HepG2 (cell line): ENCODE measurements around the gene ERLIN1. TPM values are rescaled to one million over a fixed set of nuclear protein-coding genes. Genes with fewer than 3 reads are reported as not detected.

Experiments used
- FOXO1 ChIP-seq: sonication (generic); formaldehyde crosslinking; IDR thresholded peaks from 2 replicates; pipeline ENCODE4 v1.4.0; 2020; ENCODE audit warnings: missing genetic modification reagents
- GTF2F1 ChIP-seq: fragments of 150-350 bp; IDR thresholded peaks from 2 replicates; pipeline ENCODE4 v1.6.1; 2014; ENCODE audit warnings: low read length
- POLR2A ChIP-seq, 2 experiments: IDR thresholded peaks; 2 replicates each; pipeline ENCODE4 v1.6.1; 2011; ENCODE audit warnings: low read depth in 2 of 2, low read length in 2 of 2, mild to moderate bottlenecking in 1 of 2, moderate library complexity in 1 of 2; ENCODE audit not compliant: insufficient read depth in 1 of 2
- POLR2AphosphoS5 ChIP-seq: IDR thresholded peaks from 2 replicates; pipeline ENCODE4 v1.6.1; 2012; ENCODE audit warnings: low read depth, low read length
- PPARG ChIP-seq: conservative IDR thresholded peaks from 2 replicates; pipeline ENCODE4 v1.6.1; 2016; ENCODE audit warnings: missing biosample characterization, missing genetic modification reagents
- RAD21 ChIP-seq: fragments of 450-650 bp; formaldehyde crosslinking; IDR thresholded peaks from 2 replicates; pipeline ENCODE4 v1.5.0; 2020; ENCODE audit warnings: mild to moderate bottlenecking
- SMARCE1 ChIP-seq: fragments of 450-650 bp; IDR thresholded peaks from 2 replicates; pipeline ENCODE4 v1.6.1; 2017; ENCODE audit warnings: borderline replicate concordance
- U2AF2 ChIP-seq: fragments of 200-400 bp; formaldehyde crosslinking; IDR thresholded peaks from 2 replicates; pipeline ENCODE4 v1.6.1; 2017; ENCODE audit warnings: low read depth, mild to moderate bottlenecking, low read length
- ZBTB1 ChIP-seq: sonication (generic); formaldehyde crosslinking; IDR thresholded peaks from 2 replicates; pipeline ENCODE4 v1.4.0; 2020; ENCODE audit warnings: missing genetic modification reagents, borderline replicate concordance
- ZBTB3 ChIP-seq: sonication (generic); formaldehyde crosslinking; IDR thresholded peaks from 2 replicates; pipeline ENCODE4 v1.4.0; 2020; ENCODE audit warnings: low read depth, mild to moderate bottlenecking, moderate library complexity, missing genetic modification reagents, borderline replicate concordance
- ZFP62 ChIP-seq: sonication (generic); formaldehyde crosslinking; IDR thresholded peaks from 2 replicates; pipeline ENCODE4 v1.4.0; 2020; ENCODE audit warnings: missing genetic modification reagents
- ZNF121 ChIP-seq: sonication (generic); formaldehyde crosslinking; IDR thresholded peaks from 2 replicates; pipeline ENCODE4 v1.5.0; 2020; ENCODE audit warnings: mild to moderate bottlenecking, missing genetic modification reagents
- ZNF326 ChIP-seq: sonication (generic); formaldehyde crosslinking; IDR thresholded peaks from 2 replicates; pipeline ENCODE4 v1.4.0; 2020; ENCODE audit warnings: missing genetic modification reagents, borderline replicate concordance
- ZNF558 ChIP-seq: sonication (generic); formaldehyde crosslinking; IDR thresholded peaks from 2 replicates; pipeline ENCODE4 v1.9.0; 2022; ENCODE audit warnings: mild to moderate bottlenecking, missing genetic modification reagents, borderline replicate concordance
- ZNF564 ChIP-seq: sonication (generic); formaldehyde crosslinking; IDR thresholded peaks from 2 replicates; pipeline ENCODE4 v1.8.1; 2023; ENCODE audit warnings: mild to moderate bottlenecking, missing genetic modification reagents
- ZNF841 ChIP-seq: sonication (generic); formaldehyde crosslinking; IDR thresholded peaks from 2 replicates; pipeline ENCODE4 v1.8.1; 2023; ENCODE audit warnings: missing genetic modification reagents, borderline replicate concordance
- ZUFSP ChIP-seq: sonication (generic); formaldehyde crosslinking; IDR thresholded peaks from 2 replicates; pipeline ENCODE4 v1.9.0; 2021; ENCODE audit warnings: missing genetic modification reagents, mild to moderate bottlenecking, borderline replicate concordance
- polyA plus RNA-seq, 8 experiments: library from polyadenylated mRNA; depleted of rRNA in 3 of 8; stranded (reverse) in 7 of 8; unstranded in 1 of 8; fragments of >200 nt; fragmentation: Illumina TruSeq in 4 of 8; extraction: Trizol in 4 of 8; gene quantifications; 2 replicates each; pipeline versions ENCODE4 v1.2.1 to v1.2.3, GENCODE V29; 2011 to 2016; ENCODE audit warnings: low read depth in 4 of 8, missing spikeins in 1 of 8, mixed read lengths in 1 of 8; ENCODE audit not compliant: insufficient read depth in 1 of 8
- total RNA-seq, 5 experiments: library from RNA; depleted of rRNA; stranded (reverse); fragments of >200 nt; fragmentation: Illumina TruSeq; extraction: Trizol; gene quantifications; 2 replicates each; pipeline ENCODE4 v1.2.3, GENCODE V29; 2016; ENCODE audit warnings: low read depth in 1 of 5
- TF ChIP-seq, protein P1 (sequence below): sonication (generic); formaldehyde crosslinking; IDR thresholded peaks from 2 replicates; pipeline ENCODE4 v1.5.0; 2020; ENCODE audit warnings: mild to moderate bottlenecking, missing genetic modification reagents, borderline replicate concordance
- TF ChIP-seq, protein P2 (sequence below): sonication (generic); formaldehyde crosslinking; IDR thresholded peaks from 2 replicates; pipeline ENCODE4 v1.8.1; 2023; ENCODE audit warnings: missing genetic modification reagents, mild to moderate bottlenecking, borderline replicate concordance

ERLIN1 gene
- total and polyA plus RNA-seq, 2 of the 13 experiments (the other 11 are each of a cell fraction or from before 2014, with no cell fraction given), result 56.8 to 69.3 TPM

- TF ChIP-seq POLR2AphosphoS5 (peak; percentile 88), GTF2F1 (no peak), ZBTB3 (CRISPR knock-in tag) (peak; percentile 83; the same call in 1 of the 2 replicates), RAD21 (CRISPR knock-in tag) (no peak; the same call in 1 of the 2 replicates), PPARG (CRISPR knock-in tag) (peak; percentile 66; the same call in 1 of the 2 replicates), ZBTB1 (CRISPR knock-in tag) (no peak), SMARCE1 (no peak), ZNF841 (CRISPR knock-in tag) (peak; percentile 94; the same call in 1 of the 2 replicates), ZNF326 (CRISPR knock-in tag) (no peak), U2AF2 (0 out of 2 replicates have a peak, but pooled peaks have one; percentile 51), ZNF558 (peak; percentile 60; the same call in 1 of the 2 replicates), ZFP62 (CRISPR knock-in tag) (no peak), ZNF121 (peak; percentile 71; the same call in 1 of the 2 replicates), POLR2A (IDR thresholded peaks at IDR 0.05; ENCODE audit: insufficient read depth in 1 of 2, low read depth in 2 of 2, low read length in 2 of 2) (peak; percentile 84), ZNF564 (CRISPR knock-in tag) (peak; percentile 66; the same call in 1 of the 2 replicates), ZUFSP (CRISPR knock-in tag) (no peak), FOXO1 (peak; percentile 80)
- TF ChIP-seq, protein P1, sequence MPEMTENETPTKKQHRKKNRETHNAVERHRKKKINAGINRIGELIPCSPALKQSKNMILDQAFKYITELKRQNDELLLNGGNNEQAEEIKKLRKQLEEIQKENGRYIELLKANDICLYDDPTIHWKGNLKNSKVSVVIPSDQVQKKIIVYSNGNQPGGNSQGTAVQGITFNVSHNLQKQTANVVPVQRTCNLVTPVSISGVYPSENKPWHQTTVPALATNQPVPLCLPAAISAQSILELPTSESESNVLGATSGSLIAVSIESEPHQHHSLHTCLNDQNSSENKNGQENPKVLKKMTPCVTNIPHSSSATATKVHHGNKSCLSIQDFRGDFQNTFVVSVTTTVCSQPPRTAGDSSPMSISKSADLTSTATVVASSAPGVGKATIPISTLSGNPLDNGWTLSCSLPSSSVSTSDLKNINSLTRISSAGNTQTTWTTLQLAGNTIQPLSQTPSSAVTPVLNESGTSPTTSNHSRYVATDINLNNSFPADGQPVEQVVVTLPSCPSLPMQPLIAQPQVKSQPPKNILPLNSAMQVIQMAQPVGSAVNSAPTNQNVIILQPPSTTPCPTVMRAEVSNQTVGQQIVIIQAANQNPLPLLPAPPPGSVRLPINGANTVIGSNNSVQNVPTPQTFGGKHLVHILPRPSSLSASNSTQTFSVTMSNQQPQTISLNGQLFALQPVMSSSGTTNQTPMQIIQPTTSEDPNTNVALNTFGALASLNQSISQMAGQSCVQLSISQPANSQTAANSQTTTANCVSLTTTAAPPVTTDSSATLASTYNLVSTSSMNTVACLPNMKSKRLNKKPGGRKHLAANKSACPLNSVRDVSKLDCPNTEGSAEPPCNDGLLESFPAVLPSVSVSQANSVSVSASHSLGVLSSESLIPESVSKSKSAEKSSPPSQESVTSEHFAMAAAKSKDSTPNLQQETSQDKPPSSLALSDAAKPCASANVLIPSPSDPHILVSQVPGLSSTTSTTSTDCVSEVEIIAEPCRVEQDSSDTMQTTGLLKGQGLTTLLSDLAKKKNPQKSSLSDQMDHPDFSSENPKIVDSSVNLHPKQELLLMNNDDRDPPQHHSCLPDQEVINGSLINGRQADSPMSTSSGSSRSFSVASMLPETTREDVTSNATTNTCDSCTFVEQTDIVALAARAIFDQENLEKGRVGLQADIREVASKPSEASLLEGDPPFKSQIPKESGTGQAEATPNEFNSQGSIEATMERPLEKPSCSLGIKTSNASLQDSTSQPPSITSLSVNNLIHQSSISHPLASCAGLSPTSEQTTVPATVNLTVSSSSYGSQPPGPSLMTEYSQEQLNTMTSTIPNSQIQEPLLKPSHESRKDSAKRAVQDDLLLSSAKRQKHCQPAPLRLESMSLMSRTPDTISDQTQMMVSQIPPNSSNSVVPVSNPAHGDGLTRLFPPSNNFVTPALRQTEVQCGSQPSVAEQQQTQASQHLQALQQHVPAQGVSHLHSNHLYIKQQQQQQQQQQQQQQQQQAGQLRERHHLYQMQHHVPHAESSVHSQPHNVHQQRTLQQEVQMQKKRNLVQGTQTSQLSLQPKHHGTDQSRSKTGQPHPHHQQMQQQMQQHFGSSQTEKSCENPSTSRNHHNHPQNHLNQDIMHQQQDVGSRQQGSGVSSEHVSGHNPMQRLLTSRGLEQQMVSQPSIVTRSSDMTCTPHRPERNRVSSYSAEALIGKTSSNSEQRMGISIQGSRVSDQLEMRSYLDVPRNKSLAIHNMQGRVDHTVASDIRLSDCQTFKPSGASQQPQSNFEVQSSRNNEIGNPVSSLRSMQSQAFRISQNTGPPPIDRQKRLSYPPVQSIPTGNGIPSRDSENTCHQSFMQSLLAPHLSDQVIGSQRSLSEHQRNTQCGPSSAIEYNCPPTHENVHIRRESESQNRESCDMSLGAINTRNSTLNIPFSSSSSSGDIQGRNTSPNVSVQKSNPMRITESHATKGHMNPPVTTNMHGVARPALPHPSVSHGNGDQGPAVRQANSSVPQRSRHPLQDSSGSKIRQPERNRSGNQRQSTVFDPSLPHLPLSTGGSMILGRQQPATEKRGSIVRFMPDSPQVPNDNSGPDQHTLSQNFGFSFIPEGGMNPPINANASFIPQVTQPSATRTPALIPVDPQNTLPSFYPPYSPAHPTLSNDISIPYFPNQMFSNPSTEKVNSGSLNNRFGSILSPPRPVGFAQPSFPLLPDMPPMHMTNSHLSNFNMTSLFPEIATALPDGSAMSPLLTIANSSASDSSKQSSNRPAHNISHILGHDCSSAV (CRISPR knock-in tag), result no peak
- TF ChIP-seq, protein P2, sequence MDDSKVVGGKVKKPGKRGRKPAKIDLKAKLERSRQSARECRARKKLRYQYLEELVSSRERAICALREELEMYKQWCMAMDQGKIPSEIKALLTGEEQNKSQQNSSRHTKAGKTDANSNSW (CRISPR knock-in tag), result peak; percentile 85; the same call in 1 of the 2 replicates
Observed at GRCh38 chr10:100185364-100186252, at the start of gene ERLIN1 (continued).
